Nephron progenitor cell (in vitro differentiated cells): ENCODE measurements around the gene TBC1D7.

ENCODE experiments used
- DNase-seq: peaks from one replicate; pipeline ENCODE4 v3.0.0; 2021
- H3K27ac Mint-ChIP-seq: 2 replicates; pipeline ENCODE4 v1.8.0; 2021; ENCODE audit warnings: mild to moderate bottlenecking, moderate library complexity, mixed read lengths
- H3K27me3 Mint-ChIP-seq: 2 replicates; pipeline ENCODE4 v1.8.0; 2021; ENCODE audit warnings: mild to moderate bottlenecking, low read depth, mixed read lengths; ENCODE audit not compliant: poor library complexity
- H3K36me3 Mint-ChIP-seq: 2 replicates; pipeline ENCODE4 v1.8.0; 2021; ENCODE audit warnings: low read depth, mixed read lengths
- H3K4me1 Mint-ChIP-seq: 2 replicates; pipeline ENCODE4 v1.8.0; 2021; ENCODE audit warnings: mixed read lengths
- H3K4me3 Mint-ChIP-seq: 2 replicates; pipeline ENCODE4 v1.8.0; 2021; ENCODE audit warnings: mild to moderate bottlenecking, moderate library complexity, mixed read lengths
- H3K9me3 Mint-ChIP-seq: 2 replicates; pipeline ENCODE4 v1.8.0; 2021; ENCODE audit warnings: mild to moderate bottlenecking, moderate library complexity, mixed read lengths
- CTCF ChIP-seq: fragments of 200-600 bp; sonication (generic); IDR thresholded peaks from 2 replicates; pipeline ENCODE4 v1.5.0; 2021; ENCODE audit warnings: antibody characterized with exemption

TBC1D7 gene

GRCh38 chr6:13319891-13320564, 8.3 kb downstream of the TBC1D7 start:
- H3K9me3 Mint-ChIP-seq: no peaks in the 10 kb centered on the region
- H3K27ac Mint-ChIP-seq: no peak overlapping the region
- H3K4me3 Mint-ChIP-seq: no peak overlapping the region
- H3K36me3 Mint-ChIP-seq: peaks cover 87% of the 10 kb centered on the region
- H3K4me1 Mint-ChIP-seq: peaks cover 2% of the 10 kb centered on the region
- TF ChIP-seq CTCF: no peak
- no peaks in the 10 kb centered on the region for H3K27me3 Mint-ChIP-seq
- no peak for DNase-seq

GRCh38 chr6:13318821-13319220, 9.5 kb downstream of the TBC1D7 start:
- Mint-ChIP-seq H3K4me1 (no peaks in the 10 kb centered on the region), H3K27ac (no peak overlapping the region), H3K36me3 (peaks cover 86% of the 10 kb centered on the region), H3K27me3 (no peaks in the 10 kb centered on the region), H3K9me3 (no peaks in the 10 kb centered on the region), H3K4me3 (no peak overlapping the region)
- no peak for TF ChIP-seq CTCF
- DNase-seq: no peak

GRCh38 chr6:13315896-13316295, 12.4 kb downstream of the TBC1D7 start:
- H3K36me3 Mint-ChIP-seq: peaks cover 93% of the 10 kb centered on the region
- DNase-seq: no peak
- no peaks in the 10 kb centered on the region for H3K27me3 Mint-ChIP-seq
- no peaks in the 10 kb centered on the region for H3K4me1 Mint-ChIP-seq
- H3K27ac Mint-ChIP-seq: peak overlapping the region; percentile 74
- no peaks in the 10 kb centered on the region for H3K9me3 Mint-ChIP-seq
- no peak for TF ChIP-seq CTCF
- no peak overlapping the region for H3K4me3 Mint-ChIP-seq

GRCh38 chr6:13314806-13315205, 13.5 kb downstream of the TBC1D7 start:
- Mint-ChIP-seq H3K27ac (no peak overlapping the region), H3K27me3 (no peaks in the 10 kb centered on the region), H3K9me3 (no peaks in the 10 kb centered on the region), H3K4me3 (no peak overlapping the region), H3K4me1 (no peaks in the 10 kb centered on the region), H3K36me3 (peaks cover 90% of the 10 kb centered on the region)
- DNase-seq: no peak
- no peak for TF ChIP-seq CTCF

- Mint-ChIP-seq H3K9me3 (no peaks in the 10 kb centered on the region), H3K4me1 (peaks cover 6% of the 10 kb centered on the region), H3K27ac (no peak overlapping the region), H3K27me3 (no peaks in the 10 kb centered on the region), H3K4me3 (no peak overlapping the region), H3K36me3 (peaks cover 91% of the 10 kb centered on the region)
- DNase-seq: no peak
- TF ChIP-seq CTCF: no peak
These were observed 17.2 kb downstream of the TBC1D7 start for GRCh38 chr6:13311155-13311554.

- no peak for DNase-seq
- Mint-ChIP-seq H3K27me3 (no peaks in the 10 kb centered on the region), H3K4me3 (no peak overlapping the region), H3K4me1 (peaks cover 6% of the 10 kb centered on the region), H3K36me3 (peaks cover 89% of the 10 kb centered on the region), H3K9me3 (no peaks in the 10 kb centered on the region), H3K27ac (no peak overlapping the region)
- no peak for TF ChIP-seq CTCF
These were observed 20.0 kb downstream of the TBC1D7 start for GRCh38 chr6:13308332-13308731.
